GM18867 (cell line): ENCODE measurements around the gene LEMD3.
A peak's percentile ranks its signal among the peaks of the same experiment; 100 is the strongest.

Experiments
- ATAC-seq: cut with Tn5 transposase; IDR thresholded peaks from one replicate; pipeline ENCODE4 v1.9.1; 2021; ENCODE audit warnings: mild to moderate bottlenecking, moderate library complexity; ENCODE audit not compliant: unreplicated experiment

LEMD3 gene

DNA sequence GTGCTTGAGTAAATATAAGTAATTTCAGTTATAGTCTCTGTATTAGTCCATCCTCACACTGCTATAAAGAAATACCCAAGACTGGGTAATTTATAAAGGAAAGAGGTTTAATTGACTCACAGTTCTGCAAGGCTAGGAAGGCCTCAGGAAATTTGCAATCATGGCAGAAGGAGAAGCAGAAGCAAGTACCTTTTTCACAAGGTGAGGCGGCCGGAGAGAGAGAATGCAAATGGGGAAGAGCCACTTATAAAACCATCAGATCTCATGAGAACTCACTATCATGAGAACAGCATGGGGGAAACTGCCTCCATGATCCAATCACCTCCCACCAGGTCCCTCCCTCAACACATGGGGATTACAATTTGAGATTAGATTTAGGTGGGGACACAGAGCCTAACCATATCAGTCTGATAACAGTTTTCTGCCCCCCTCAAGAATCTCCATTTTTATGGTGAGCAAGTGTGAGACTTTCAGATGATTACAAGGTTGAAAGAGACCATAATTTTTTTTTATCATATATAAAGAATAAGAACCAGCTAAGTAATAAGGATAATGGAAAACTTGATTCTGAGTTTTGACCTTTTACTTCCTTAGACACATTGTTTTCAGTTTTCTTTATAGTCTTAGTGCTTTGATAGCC, 35.6 kb downstream of the LEMD3 start:
- no peak for ATAC-seq

DNA sequence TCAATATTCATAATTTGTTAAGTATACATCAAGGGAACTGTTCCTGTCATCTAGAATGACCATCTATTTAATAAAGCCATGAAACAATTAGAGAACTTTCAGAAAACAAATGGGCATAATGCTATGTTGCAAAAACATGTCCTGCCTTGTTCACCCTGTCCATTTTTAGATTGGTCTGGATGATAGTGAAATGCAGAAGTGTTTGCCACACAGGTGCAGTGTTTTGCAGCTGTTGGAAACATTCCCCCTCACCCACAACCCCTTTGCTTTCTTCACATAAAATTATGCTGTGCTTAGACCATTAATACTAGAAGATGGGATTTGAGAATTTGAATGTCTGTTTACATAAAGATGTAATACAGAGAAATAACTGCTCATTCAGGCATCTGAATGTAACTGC, 36.5 kb downstream of the LEMD3 start:
- peak; percentile 46 for ATAC-seq

DNA sequence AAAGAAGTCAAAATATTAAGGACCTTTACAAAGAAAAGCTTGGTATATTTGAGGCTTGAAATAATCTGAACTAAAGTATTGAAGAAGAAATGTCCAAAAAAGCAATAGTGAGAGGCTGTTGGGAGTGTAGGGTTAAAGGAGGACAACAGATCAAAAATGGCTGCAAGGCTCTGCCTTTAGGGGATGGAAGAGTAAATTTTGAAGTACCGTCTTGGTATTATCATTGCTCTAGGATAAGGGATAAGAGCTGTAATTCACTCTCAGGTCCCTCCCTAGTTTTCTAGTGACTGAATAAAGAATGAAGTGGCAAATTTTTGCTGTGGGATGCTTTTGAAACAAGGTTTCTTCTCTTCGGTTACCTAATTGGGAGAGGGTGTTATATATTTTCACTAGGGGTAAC, 38.7 kb downstream of the LEMD3 start:
- ATAC-seq = no peak

DNA sequence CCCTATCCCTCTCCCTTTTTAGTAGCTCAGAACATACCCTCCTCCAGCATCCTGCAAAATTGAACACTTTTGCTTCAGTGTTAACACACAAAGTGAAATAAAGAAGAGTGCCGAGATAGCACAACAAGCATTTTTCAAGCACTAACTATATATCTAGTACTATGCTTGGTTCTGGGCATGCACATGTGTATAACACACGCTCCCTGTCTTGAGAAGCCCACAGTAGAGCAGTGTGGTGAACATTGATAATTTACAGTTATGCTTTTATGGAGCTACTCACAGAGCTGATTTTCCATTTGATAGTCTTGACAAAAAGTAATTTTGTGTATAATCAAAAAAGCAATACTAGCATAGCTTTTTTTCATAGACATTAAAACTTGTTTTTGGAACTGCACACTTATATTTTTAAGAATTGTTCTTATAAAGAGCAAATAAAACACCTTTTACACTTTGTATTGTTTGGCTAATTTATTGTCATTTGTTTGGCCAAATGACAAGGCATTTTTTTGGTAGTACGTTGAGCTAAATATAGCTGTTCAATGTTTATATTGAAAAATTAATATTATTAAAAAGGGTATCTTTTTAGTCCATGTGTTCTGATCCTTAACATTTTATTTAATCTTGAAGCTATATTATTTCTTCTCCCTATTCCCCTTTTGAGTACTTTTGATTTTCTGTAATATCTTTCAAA, 39.7 kb downstream of the LEMD3 start:
- no peak for ATAC-seq

DNA sequence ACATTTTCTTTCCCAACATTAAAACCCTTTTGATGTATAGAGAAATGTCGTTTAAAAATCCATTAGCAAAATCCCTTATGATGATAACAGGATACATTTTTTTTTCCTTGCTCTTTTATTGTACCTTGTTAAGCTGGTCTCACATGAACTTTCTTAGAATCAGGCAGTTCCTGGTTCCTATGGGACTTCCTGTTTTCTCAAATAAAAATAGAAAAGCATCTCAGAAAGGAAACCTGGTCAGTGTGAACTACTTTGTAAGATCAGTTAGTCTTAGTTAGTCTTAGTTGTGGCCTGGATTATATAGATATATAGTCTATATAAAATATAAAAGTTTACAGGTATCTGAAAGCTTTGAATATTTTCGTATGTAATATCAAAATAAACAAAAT, 40.3 kb downstream of the LEMD3 start:
- ATAC-seq = peak; percentile 81

DNA sequence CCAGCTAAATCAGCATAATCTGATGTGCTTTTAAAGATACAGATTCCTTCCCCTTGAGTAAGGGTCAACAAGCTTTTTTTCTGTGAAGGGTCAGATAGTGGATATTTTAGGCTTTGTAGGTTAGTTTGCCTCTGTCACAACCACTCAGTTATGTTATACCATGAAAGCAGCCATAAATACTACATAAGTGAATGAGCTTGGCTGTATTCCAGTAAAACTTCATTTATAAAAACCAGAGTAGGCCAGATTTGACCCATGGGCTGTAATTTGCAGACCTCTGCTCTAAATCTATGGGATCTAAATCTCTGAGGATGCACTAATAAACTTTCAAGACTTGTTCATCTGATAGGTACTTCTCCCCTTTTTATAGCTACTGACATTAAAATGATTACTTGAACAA, 47.7 kb downstream of the LEMD3 start:
- no peak for ATAC-seq

DNA sequence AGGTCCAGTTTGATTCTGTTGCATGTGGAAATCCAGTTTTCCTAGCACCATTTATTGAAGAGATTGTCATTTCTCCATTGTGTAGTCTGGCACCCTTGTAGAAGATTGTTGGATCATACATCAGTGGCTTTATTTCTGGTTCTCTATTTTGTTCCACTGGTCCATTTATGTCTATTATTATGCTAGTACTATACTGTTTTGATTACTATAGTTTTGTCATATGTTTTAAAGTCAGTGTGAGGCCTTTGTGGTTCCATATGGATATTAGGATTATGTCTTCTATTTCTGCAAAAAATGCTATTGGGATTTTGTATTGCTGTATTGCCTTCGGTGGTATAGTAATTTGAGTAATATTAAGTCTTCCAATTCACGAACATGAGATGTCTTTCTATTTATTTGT, 51.4 kb downstream of the LEMD3 start:
- ATAC-seq = no peak

DNA sequence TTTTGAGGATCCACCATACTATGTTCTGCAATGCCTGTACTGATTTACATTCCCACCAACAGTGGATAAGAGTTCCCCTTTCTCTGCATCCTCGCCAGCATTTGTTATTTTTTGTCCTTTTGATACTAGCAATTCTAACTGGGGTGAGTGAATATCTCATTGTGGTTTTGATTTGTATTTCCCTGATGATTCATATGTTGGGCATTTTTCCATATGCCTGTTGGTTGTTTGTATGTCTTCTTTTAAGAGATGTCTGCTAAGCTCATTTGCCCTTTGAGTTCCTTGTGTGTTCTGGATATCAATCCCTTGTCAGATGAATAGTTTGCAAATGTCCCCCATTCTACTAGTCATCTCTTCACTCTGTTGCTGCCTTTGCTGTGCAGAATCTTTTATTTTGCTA, 60.1 kb downstream of the LEMD3 start:
- ATAC-seq = no peak

DNA sequence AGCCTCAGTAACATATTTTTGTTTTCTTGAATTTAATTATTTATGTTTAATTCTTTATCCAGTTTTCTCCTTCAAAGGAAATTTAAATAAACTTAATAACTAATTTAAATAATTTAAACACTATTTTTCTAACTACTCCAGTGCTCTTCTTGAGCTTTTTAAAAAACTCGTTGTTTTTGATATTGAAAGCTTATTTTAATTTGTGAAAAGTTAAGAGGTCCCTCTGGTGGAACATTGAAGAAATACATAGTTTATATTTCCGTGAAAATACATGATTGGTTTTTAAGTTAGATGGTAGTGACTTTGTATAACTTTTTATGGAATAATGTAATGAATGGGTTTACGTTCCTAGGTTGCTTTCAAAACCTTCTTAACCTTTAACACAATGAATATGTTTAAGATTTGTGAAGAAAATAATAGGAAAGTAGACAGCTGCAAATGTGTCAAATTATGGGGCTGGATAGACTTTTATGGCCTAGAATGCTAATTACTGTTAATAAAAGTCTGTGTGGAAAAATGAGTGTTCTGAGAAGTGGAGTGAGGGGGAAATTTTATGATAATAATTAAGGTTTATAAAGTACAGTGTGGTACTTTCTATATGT, 63.2 kb downstream of the LEMD3 start:
- no peak for ATAC-seq

DNA sequence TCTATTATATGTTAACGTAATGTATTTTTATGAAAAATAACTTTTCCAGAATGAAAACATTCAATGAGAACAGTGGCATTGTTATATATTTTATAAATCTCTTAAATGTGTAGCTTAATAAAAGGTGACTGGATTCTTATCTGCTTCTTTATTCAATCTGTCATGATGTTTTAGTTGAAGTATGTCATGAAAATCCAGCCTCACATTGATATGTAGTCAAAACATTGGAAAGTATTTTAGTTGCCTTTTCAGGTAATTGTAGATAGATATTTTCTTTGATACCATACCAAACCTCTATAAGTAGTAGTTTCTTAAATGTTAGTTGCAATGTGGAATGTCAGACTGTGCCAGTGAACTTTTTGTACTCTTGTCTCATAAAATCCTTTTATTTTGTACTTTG, 67.8 kb downstream of the LEMD3 start:
- no peak for ATAC-seq

DNA sequence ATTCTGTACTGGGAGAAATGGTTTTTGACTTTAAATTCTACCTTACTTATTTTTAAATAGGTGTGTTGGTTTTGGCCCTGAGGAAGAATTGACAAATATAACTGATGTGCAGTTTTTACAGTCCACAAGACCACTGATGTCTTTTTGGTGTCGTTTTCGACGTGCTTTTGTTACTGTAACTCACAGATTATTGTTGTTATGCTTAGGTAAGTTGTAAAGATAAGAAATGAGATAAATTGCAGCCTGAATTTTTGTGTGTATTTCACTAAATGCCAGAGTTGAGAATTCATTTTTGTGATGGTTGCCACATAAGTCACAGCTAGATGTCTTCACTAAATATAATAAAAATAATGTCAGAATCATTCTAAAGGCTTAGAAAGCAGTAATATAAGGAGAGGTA, 69.2 kb downstream of the LEMD3 start:
- no peak for ATAC-seq

DNA sequence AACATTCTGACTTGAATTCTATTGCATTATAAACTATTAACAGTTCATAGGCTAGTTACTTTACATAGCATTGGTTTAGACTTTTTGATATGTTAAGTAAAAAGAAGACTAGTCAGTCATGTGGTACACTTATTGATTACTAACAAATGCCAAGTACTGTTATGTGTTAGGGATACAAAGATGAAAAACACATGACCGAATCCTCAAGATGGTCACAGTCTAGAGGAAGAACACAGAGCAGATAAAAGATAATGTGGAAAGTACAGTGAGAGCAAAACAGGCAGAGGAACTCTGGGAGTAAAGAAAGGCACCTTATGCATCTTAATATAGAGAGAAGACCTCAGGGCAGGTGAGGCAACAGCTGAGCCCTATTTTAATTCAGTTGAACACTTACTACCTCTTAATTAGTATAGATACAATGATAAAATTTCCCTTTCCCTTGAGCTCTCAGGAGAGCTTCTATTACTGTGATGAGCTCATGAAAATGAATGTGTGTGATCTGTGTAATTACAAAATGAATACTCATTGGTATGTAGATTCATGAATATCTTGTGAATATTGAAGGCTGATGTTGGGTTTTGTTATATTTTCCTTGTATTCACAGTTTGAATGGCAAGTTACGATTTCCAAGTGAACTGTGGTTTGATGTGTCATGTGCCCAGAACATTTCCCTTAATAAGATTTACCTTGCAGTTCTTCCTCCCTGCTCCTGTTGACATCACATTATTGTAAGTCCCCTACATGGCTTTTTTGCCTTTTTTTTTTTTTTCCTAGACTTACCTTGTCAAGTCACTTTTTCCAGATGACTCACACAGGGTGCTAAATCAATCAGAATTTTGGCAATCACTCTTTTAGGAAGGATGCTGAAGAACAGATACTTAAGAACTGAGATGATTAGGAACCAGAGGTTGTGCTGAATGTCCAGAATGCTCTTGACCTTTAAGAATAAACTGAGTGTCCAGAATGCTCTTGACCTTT, 79.6 kb downstream of the LEMD3 start:
- no peak for ATAC-seq

DNA sequence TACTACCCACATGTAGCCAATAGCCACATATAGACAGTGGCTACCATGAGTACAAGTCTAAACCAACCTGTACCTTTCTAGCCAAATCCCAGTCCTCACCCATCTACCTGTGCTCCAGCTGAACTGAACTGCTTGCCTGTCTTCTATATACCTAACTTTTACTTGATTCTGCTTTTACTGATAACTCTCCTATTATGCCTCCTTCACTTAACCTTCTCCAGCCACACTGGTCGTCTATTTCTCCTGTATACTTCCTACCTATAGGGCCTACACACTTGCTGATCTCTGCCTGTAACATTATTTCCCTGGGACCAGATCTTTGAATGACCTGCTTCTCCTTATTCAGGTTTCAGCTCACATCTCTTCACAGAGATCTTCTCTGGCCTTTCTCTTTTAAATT, 83.1 kb downstream of the LEMD3 start:
- ATAC-seq = no peak

DNA sequence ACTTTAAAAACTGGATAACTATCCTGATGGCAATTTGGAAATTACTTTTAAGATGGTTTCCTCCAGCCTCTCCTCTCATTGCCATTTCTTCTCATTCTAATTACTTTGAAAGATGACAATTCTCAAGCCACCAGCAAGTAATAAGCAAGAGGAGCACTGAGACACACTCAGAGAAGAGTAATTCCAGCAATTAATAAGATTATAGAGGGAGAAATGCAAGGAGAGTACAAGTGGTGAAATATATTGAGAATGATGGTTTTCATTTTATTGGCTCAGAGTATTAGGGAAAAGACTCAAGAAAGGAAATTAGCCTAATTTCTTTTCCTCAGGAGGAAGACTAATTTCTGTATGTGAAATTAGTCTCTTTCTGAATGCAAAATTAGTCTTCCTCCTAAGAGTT, 88.6 kb downstream of the LEMD3 start:
- ATAC-seq = no peak

DNA sequence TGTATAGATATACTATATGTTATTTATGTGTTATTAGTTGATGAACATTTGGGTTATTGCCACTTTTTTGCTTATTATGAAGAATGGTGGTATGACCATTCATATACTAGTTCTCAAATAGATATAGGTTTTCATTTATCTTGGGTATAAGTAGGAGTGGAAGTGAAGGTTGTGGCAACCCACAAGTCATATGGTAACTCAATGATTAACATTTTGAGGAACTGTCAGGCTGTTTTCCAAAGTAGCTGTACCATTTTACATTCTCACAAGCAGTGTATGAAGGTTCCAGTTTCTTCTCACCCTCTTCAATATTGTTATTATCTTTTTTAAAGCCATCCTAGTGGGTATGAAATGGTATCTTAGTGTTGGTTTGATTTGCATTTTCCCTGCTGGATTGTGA, 90.1 kb downstream of the LEMD3 start:
- ATAC-seq = no peak

DNA sequence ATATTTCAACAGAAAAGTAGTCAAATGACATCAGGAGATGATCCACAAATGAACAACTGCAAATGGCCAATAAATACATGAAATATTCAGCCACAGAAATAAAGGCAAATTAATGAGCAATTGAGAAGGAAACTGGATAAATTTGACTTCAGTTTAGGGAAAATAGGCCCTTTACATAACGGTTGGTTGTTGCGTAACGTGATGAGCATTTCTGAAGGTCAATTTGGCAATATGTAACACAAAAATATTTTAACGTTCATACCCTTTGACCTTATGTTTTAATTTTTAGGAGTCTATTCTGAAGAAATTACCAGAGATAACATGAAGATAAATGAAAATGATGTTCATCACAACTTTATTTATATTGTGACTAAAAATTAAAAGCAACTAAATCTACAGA, 94.4 kb downstream of the LEMD3 start:
- ATAC-seq = no peak

DNA sequence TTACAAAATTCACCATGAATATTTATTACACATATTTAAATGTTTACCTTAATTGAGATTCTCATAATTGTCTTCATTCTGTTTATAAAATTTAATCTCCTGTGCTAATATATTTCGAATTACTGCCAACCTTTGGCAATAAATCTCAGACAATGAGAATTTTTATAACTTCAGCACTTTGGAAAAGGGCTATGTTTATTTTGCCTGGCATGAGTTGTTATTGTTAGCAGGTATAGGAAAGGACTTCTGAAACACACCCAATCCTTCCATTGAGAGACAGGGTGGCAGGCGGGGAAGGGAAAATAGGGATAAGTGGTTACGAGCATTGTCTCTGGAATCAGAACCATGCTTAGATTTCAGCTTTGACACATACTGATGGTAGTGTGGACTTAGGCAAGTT, 97.0 kb downstream of the LEMD3 start:
- no peak for ATAC-seq

DNA sequence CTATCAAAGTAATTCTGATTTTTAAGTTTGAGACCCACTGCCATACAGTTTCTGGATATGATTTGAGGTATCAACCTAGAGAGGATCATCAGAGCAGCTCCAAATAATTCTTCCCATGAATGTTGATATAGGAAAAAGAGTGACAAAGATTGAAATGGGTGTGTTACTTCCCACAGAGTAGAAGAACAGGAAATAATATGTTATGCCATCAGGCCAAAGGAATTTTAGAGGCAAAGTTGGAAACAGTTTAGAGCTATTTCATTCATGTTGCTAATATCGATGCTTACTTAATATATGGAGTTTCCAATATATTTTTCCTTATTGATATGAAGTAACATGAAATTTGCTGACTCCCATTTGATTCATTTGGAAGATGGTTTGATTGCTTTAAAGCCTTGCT, 100.2 kb downstream of the LEMD3 start:
- no peak for ATAC-seq

DNA sequence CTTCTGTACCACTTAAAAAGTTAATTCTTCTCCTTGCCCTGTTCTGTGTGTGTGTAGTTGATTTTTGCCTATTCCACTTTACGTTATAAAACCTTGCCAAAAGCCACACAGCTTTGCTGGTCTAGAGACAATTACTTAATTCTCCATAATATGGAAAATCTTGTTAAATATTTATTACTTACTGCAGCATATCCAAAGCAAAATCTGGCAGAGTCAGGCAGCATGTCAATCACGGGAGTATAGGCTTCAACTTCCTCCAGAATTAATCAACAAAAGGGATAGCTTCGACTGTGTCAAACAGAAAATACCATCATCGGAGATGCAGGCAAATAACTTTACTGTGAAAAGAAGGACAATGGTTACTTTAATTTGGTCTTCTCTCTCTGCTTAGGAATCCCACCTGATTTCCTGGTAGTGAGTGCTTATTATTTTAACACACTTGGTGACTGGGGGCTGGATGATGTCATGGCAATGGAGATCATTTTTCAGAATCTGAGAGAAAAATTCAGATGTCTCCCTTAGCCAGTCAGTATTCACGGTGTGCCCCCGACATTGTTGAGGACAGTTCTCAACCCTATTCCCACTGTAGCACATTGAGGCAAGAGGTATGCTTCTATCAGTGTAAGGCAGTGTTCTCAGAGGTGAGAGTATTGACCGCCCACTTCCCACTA, 105.4 kb downstream of the LEMD3 start:
- no peak for ATAC-seq

DNA sequence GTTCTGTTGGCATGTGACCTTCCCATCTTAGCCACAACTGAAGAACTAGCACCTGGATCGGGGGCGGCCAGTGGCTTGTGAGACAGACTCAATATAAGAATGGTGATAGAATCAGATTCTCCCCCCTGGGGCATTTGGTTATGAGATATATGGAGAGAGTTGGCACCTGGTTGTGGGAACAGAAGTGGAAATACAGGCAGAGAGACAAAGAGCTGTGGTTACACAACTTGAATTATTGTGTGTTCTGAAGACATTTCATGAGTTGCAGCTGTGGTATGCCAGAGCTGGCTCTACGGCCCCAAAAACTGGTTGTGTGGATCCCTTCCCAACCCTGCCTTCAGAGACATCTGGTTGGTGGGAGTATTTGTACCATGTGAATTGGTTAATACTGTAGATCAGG, 106.2 kb downstream of the LEMD3 start:
- ATAC-seq = no peak
